Upper lobe of left lung (tissue), 4 donors: ENCODE measurements around the gene WFDC6.

ENCODE experiments used
- POLR2A ChIP-seq, 4 donors: fragments of 450-650 bp; IDR thresholded peaks; one replicate each; pipeline ENCODE4 v1.5.1; 2016 to 2017; ENCODE audit warnings: antibody characterized with exemption in 4 of 4, mild to moderate bottlenecking in 2 of 4
- POLR2AphosphoS5 ChIP-seq, 2 donors: sonication (generic); formaldehyde crosslinking; IDR thresholded peaks; one replicate each; pipeline ENCODE4 v1.5.1; 2017; ENCODE audit warnings: antibody characterized with exemption in 2 of 2
- TF ChIP-seq, protein P1 (sequence below), 6 experiments: fragments of 450-650 bp in 4 of 6; fragments of 200-600 bp in 2 of 6; sonication (generic) in 2 of 6; IDR thresholded peaks; one replicate each; pipeline ENCODE4 v1.5.1; 2016 to 2019; ENCODE audit warnings: antibody characterized with exemption in 6 of 6

DNA sequence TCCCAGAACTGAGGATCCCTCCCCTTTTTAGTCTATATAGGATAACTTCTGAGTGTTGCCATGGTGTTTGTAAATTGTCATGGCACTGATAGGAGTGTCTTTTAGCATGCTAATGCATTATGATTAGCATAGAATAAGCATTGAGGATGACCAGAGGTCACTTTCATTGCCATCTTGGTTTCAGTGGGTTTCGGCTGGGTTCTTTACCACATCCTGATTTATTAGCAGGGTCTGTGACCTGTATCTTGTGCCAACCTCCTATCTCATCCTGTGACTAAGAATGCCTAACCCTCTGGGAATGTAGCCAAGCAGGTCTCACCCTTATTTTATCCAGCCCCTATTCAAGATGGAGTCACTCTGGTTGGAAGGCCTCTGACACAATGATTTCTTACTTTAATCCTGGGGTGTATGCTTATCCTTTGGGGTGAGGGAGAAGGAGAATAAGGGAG, 50.2 kb downstream of the WFDC6 start:
- TF ChIP-seq, protein P1, sequence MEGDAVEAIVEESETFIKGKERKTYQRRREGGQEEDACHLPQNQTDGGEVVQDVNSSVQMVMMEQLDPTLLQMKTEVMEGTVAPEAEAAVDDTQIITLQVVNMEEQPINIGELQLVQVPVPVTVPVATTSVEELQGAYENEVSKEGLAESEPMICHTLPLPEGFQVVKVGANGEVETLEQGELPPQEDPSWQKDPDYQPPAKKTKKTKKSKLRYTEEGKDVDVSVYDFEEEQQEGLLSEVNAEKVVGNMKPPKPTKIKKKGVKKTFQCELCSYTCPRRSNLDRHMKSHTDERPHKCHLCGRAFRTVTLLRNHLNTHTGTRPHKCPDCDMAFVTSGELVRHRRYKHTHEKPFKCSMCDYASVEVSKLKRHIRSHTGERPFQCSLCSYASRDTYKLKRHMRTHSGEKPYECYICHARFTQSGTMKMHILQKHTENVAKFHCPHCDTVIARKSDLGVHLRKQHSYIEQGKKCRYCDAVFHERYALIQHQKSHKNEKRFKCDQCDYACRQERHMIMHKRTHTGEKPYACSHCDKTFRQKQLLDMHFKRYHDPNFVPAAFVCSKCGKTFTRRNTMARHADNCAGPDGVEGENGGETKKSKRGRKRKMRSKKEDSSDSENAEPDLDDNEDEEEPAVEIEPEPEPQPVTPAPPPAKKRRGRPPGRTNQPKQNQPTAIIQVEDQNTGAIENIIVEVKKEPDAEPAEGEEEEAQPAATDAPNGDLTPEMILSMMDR (IDR thresholded peaks at IDR 0.05), result no peak
- TF ChIP-seq POLR2A (IDR thresholded peaks at IDR 0.05) (no peak), POLR2AphosphoS5 (IDR thresholded peaks at IDR 0.05) (no peak)
